PC-3 (cell line): Measurements from ENCODE around the gene HTR4. TPM values are rescaled to one million over a fixed set of nuclear protein-coding genes. Genes with fewer than 3 reads are reported as not detected.
A peak's percentile ranks its signal among the peaks of the same experiment; 100 is the strongest.

Source experiments
- ATAC-seq: fragments of 200-7000 bp; cut with Tn5 transposase; 2 replicates; pipeline ENCODE4 v1.9.1; 2020; ENCODE audit warnings: mild to moderate bottlenecking, moderate library complexity
- BruUV-seq: library from RNA; stranded (reverse); fragments of 400-500 nt; replicated peaks from 2 replicates; lab custom pipeline; 2021; lab: Mats Ljungman, UMichigan
- CTCF ChIA-PET: fragments of 300-600 bp; sonication (Branson Sonifier 250); formaldehyde crosslinking; loops from one replicate; lab custom pipeline; 2022; ENCODE audit warnings: antibody characterized with exemption; lab: Charles Lee
- POLR2A ChIA-PET: fragments of 300-600 bp; sonication (Branson Sonifier 250); formaldehyde crosslinking; loops from one replicate; lab custom pipeline; 2022; ENCODE audit warnings: antibody characterized with exemption; ENCODE audit not compliant: unreplicated experiment; lab: Charles Lee
- DNase-seq: peaks from one replicate; pipeline ENCODE4 v3.0.0-alpha.2; 2015
- H2AFZ ChIP-seq: fragments of 300-600 bp; sonication (generic); 2 replicates; pipeline ENCODE4 v1.6.0; 2016; ENCODE audit warnings: antibody characterized with exemption, low read length
- H3F3A ChIP-seq: fragments of 300-600 bp; sonication (generic); one replicate; pipeline ENCODE4 v1.6.0; 2017; ENCODE audit warnings: antibody characterized with exemption, low read length, control low read depth, mild to moderate bottlenecking; ENCODE audit not compliant: unreplicated experiment
- H3K27ac ChIP-seq: fragments of 300-600 bp; sonication (generic); 2 replicates; pipeline ENCODE4 v1.5.1; 2016; ENCODE audit warnings: mild to moderate bottlenecking, low read length
- H3K27me3 ChIP-seq: fragments of 300-600 bp; sonication (generic); 2 replicates; pipeline ENCODE4 v1.6.1; 2016; ENCODE audit warnings: low read length, mixed read lengths
- H3K36me3 ChIP-seq: fragments of 300-600 bp; sonication (generic); 2 replicates; pipeline ENCODE4 v1.6.1; 2016; ENCODE audit warnings: low read depth, mixed run types, low read length, mixed read lengths
- H3K4me1 ChIP-seq: fragments of 300-600 bp; sonication (generic); 2 replicates; pipeline ENCODE4 v1.5.1; 2016; ENCODE audit warnings: low read length; ENCODE audit not compliant: insufficient read depth
- H3K4me2 ChIP-seq: fragments of 300-600 bp; sonication (generic); 2 replicates; pipeline ENCODE4 v1.6.0; 2016; ENCODE audit warnings: low read length
- H3K4me3 ChIP-seq: fragments of 300-600 bp; sonication (generic); 2 replicates; pipeline ENCODE4 v1.5.1; 2016; ENCODE audit warnings: mild to moderate bottlenecking, low read length, mixed read lengths
- H3K79me2 ChIP-seq: fragments of 300-600 bp; sonication (generic); 2 replicates; pipeline ENCODE4 v1.6.1; 2017; ENCODE audit warnings: low read length, mixed read lengths
- H3K9ac ChIP-seq: fragments of 300-600 bp; sonication (generic); 2 replicates; pipeline ENCODE4 v1.6.0; 2016; ENCODE audit warnings: mild to moderate bottlenecking, low read length
- H3K9me2 ChIP-seq: fragments of 300-600 bp; sonication (generic); replicated peaks from 2 replicates; pipeline ENCODE4 v1.6.1; 2016; ENCODE audit warnings: mixed run types, low read length, mixed read lengths
- H3K9me3 ChIP-seq: fragments of 300-600 bp; sonication (generic); 2 replicates; pipeline ENCODE4 v1.6.1; 2016; ENCODE audit warnings: low read length, mixed read lengths
- H4K20me1 ChIP-seq: fragments of 300-600 bp; sonication (generic); 2 replicates; pipeline ENCODE4 v1.6.1; 2016; ENCODE audit warnings: low read length, mixed read lengths
- EZH2 ChIP-seq: fragments of 300-600 bp; sonication (generic); IDR thresholded peaks from one replicate; pipeline ENCODE4 v1.6.1; 2017; ENCODE audit warnings: antibody characterized with exemption, mild to moderate bottlenecking, low read length; ENCODE audit not compliant: unreplicated experiment
- EZH2phosphoT487 ChIP-seq: fragments of 300-600 bp; sonication (generic); IDR thresholded peaks from 2 replicates; pipeline ENCODE4 v1.6.1; 2018; ENCODE audit warnings: mild to moderate bottlenecking, antibody characterized with exemption, low read length, borderline replicate concordance
- intact Hi-C: fragments of 100-400 bp; cut with micrococcal nuclease; formaldehyde crosslinking; loops from 2 replicates; pipeline ENCODE4 v1.9.0; 2023
- total RNA-seq: library from RNA; depleted of rRNA; stranded (reverse); fragments of >200 nt; gene quantifications from 2 replicates; pipeline ENCODE4 v1.2.3, GENCODE V29; 2014
- TF ChIP-seq, protein P1 (sequence below): fragments of 300-600 bp; sonication (generic); conservative IDR thresholded peaks from 2 replicates; pipeline ENCODE4 v1.5.1; 2017; ENCODE audit warnings: antibody characterized with exemption, low read depth, mild to moderate bottlenecking, low read length

The HTR4 gene
- total RNA-seq, 1 experiment from 2014 or later, result not detected

DNA sequence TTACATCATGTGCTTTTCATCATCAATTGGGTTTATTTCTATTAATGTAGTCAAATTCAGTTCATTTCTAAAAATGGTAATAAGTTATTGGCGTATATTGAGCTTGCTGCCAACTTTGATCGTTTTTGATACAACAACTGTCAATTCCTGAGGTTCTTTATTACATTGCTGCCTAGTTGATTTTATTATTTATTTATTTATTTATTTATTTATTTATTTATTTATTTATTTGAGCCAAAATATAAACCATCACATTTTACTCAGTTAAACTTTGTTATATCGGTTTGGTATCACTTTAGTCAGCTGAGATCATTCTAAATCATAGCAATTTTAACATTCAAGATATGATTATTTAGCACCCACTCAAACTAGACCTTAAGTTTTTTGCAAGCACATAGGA is 170.6 kb downstream of the HTR4 start:
- ChIA-PET CTCF (interaction anchor here (0.6 kb wide), 1 partner anchor 14 kb away, joined by 3 read pairs; no protein-coding TSS in a partner anchor), POLR2A (interaction anchor here (0.6 kb wide), 1 partner anchor 32 kb away, joined by 3 read pairs; no protein-coding TSS in a partner anchor)
- DNase-seq (no peak), ATAC-seq (no peak)
- H3K9ac ChIP-seq, result no peak overlapping the region
- H3K4me2 ChIP-seq, result no peak overlapping the region
- no peaks in the 10 kb centered on the region for H3K9me3 ChIP-seq
- H3F3A ChIP-seq, result no peaks in the 10 kb centered on the region
- H3K4me3 ChIP-seq, result no peak overlapping the region
- H3K79me2 ChIP-seq, result no peaks in the 10 kb centered on the region
- intact Hi-C loops, result loop anchor here (1.0 kb wide), 2 partner anchors 39 to 248 kb away; no protein-coding TSS in a partner anchor
- H2AFZ ChIP-seq, result no peak overlapping the region
- no peaks in the 10 kb centered on the region for H3K36me3 ChIP-seq
- no TSS peak for BruUV-seq
- no peaks in the 10 kb centered on the region for H3K9me2 ChIP-seq
- TF ChIP-seq EZH2phosphoT487 (no peak), EZH2 (no peak)
- TF ChIP-seq, protein P1, sequence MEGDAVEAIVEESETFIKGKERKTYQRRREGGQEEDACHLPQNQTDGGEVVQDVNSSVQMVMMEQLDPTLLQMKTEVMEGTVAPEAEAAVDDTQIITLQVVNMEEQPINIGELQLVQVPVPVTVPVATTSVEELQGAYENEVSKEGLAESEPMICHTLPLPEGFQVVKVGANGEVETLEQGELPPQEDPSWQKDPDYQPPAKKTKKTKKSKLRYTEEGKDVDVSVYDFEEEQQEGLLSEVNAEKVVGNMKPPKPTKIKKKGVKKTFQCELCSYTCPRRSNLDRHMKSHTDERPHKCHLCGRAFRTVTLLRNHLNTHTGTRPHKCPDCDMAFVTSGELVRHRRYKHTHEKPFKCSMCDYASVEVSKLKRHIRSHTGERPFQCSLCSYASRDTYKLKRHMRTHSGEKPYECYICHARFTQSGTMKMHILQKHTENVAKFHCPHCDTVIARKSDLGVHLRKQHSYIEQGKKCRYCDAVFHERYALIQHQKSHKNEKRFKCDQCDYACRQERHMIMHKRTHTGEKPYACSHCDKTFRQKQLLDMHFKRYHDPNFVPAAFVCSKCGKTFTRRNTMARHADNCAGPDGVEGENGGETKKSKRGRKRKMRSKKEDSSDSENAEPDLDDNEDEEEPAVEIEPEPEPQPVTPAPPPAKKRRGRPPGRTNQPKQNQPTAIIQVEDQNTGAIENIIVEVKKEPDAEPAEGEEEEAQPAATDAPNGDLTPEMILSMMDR, result no peak
- H3K4me1 ChIP-seq, result no peaks in the 10 kb centered on the region
- no peak overlapping the region for H3K27ac ChIP-seq
- H4K20me1 ChIP-seq, result no peaks in the 10 kb centered on the region
- peaks cover 55% of the 10 kb centered on the region for H3K27me3 ChIP-seq

DNA sequence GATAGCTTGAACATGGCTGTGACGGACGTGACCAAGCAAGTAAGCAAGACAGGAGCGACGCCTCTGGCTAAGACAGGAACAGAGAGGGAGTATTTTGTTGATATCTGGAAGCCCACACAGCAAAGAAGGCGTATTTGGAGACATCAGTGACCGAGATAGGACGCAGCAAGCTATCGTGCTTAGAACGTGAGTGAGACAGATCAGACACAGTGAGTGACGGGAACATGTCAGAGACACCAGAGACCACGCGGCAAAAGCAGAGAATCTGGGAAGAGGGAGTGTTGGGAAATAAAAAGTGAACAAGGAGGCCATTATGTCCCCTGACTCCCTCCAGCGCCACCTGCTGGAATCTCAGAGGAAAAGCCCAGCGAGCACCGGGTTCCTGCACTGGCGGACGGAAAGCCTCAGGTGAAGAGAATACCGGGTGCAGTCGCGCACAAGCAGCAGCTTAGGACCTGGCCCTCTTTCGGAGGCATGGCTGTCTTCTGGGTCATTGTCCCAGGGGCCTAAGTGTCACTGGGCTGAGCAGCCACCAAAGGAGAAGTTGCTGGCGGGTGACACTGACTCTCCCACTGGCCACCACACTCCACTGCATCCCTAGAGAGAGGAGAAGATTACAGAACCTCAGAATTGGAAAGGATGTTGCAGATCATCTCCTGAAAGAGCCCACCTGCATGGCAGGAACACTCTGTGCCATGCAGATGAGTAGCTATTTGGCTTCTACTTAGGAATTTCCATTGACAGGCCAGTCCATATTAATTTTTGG is 171.4 kb downstream of the HTR4 start:
- no peak overlapping the region for H3K4me3 ChIP-seq
- no peaks in the 10 kb centered on the region for H3K4me1 ChIP-seq
- BruUV-seq, result no TSS peak
- H3K27me3 ChIP-seq, result peaks cover 55% of the 10 kb centered on the region
- no peaks in the 10 kb centered on the region for H4K20me1 ChIP-seq
- ChIA-PET CTCF (no interaction called here), POLR2A (no interaction called here)
- no peaks in the 10 kb centered on the region for H3F3A ChIP-seq
- peak; percentile 90 for ATAC-seq
- H2AFZ ChIP-seq, result peak overlapping the region; percentile 75
- DNase-seq, result peak; percentile 87
- TF ChIP-seq EZH2phosphoT487, result no peak
- TF ChIP-seq EZH2, result no peak
- TF ChIP-seq, protein P1, result peak; percentile 98
- no peaks in the 10 kb centered on the region for H3K9me3 ChIP-seq
- no peak overlapping the region for H3K27ac ChIP-seq
- no peaks in the 10 kb centered on the region for H3K79me2 ChIP-seq
- H3K9ac ChIP-seq, result no peak overlapping the region
- no peaks in the 10 kb centered on the region for H3K36me3 ChIP-seq
- intact Hi-C loops, result loop anchor here (1.0 kb wide), 2 partner anchors 39 to 248 kb away; no protein-coding TSS in a partner anchor
- H3K4me2 ChIP-seq, result peak overlapping the region; percentile 62
- no peaks in the 10 kb centered on the region for H3K9me2 ChIP-seq

DNA sequence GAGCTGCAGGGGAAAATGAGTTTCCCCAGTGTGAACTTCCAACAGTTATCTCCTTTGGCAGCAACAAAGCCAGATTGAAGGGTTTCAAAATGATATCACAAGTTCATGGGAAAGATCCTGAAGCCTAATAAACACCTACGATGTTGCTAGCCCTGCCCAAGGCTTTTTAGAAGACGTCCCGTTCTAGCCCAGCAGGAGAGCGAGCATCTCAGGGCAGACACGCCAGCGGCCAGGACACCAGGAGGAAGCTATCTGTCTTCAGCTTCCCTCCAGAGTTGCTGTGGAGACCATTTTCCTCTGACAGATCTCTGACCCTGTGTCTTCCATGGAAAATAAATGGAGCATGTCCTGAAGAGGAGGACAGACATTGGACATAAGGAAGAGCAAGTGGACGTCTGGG is 172.1 kb downstream of the HTR4 start:
- no peak overlapping the region for H3K4me3 ChIP-seq

More for the DNA sequence above, 172.1 kb downstream of the HTR4 start:
- Histone ChIP-seq H3K27ac (no peak overlapping the region), H3F3A (no peaks in the 10 kb centered on the region), H3K4me1 (no peaks in the 10 kb centered on the region), H3K27me3 (peaks cover 55% of the 10 kb centered on the region), H3K9ac (no peak overlapping the region), H3K9me3 (no peaks in the 10 kb centered on the region), H3K4me2 (no peak overlapping the region), H3K36me3 (no peaks in the 10 kb centered on the region), H4K20me1 (no peaks in the 10 kb centered on the region), H3K9me2 (no peaks in the 10 kb centered on the region), H2AFZ (peak overlapping the region; percentile 75), H3K79me2 (no peaks in the 10 kb centered on the region)
- TF ChIP-seq, protein P1, result no peak
- TF ChIP-seq EZH2, result no peak
- no peak for TF ChIP-seq EZH2phosphoT487
- no peak for DNase-seq
- no TSS peak for BruUV-seq
- ATAC-seq, result no peak
- CTCF ChIA-PET, result no interaction called here
- POLR2A ChIA-PET, result no interaction called here
- intact Hi-C loops, result no loop called here
